Sciatic nerve (tissue), 2 donors: Measurements from ENCODE around the gene USP28. TPM values are rescaled to one million over a fixed set of nuclear protein-coding genes. Genes with fewer than 3 reads are reported as not detected.

Experiments used
- ATAC-seq: fragments of 200-7000 bp; cut with Tn5 transposase; one replicate; pipeline ENCODE4 v1.9.1; 2020; ENCODE audit warnings: mild to moderate bottlenecking, moderate library complexity
- DNase-seq: peaks from one replicate; pipeline ENCODE4 v3.0.0-alpha.2; 2020; ENCODE audit warnings: low spot score
- intact Hi-C: fragments of 100-400 bp; cut with DNase I; formaldehyde crosslinking; loops from one replicate; pipeline ENCODE4 v1.14.2; 2022
- total RNA-seq: library from RNA; stranded (reverse); fragmentation: NEBNext Ultra II Directional; extraction: Animal tissue kit (Norgen Biotek cat#: 25700); gene quantifications from one replicate; pipeline ENCODE4 v1.2.1, GENCODE V29; 2021
- donor health status: DM: no; HTN: no; CAD: no.
- donor health status: DM: no; HTN: no; CAD: no.

USP28 gene
- total RNA-seq, 1 donor from 2014 or later: 23.0 TPM

DNA sequence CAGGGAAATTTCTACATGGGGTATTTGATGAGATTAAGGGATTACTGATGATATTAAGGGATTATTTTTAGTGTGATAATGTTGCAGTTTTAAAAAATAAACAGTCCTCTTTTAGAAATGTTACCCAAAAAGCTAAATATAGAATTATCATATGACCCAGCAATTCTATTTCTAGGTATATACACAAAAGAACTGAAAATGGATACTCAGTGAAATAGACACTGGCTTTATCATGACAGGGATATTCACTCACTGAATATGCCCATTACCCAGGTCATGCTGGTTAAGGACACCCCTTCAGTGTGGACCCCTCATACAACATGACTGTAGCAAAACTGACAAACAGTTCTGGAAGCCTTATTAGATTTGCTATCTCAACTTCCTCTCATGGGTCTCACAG, 27.8 kb downstream of the USP28 start:
- DNase-seq (no peak), ATAC-seq (no peak)
- intact Hi-C loops: no loop called here

DNA sequence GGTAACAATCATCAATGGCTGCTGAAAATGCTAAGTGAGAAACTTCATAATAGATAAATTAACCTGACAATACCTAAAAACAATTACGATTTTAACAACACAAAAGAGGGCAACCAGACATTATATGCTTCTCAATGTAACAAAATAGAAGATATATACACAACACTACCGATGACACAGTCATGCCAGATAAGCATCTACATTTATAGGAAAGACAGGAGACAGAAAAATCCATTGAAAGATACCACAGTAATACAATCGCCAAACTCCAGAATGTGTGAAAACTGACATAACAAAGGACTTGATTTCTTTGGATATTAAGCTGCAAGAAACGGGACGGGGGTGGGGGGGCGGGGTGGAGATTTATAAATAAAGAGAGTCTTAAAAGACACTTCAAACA, 28.3 kb downstream of the USP28 start:
- DNase-seq (no peak), ATAC-seq (no peak)
- intact Hi-C loops: no loop called here

GRCh38 chr11:113841691-113842090, 33.7 kb downstream of the USP28 start:
- DNase-seq (no peak), ATAC-seq (no peak)
- intact Hi-C loops: no loop called here

GRCh38 chr11:113840932-113841664, 34.3 kb downstream of the USP28 start:
- ATAC-seq (no peak), DNase-seq (no peak)
- intact Hi-C loops: no loop called here

GRCh38 chr11:113839842-113840241, 35.5 kb downstream of the USP28 start:
- DNase-seq: no peak
- intact Hi-C loops: no loop called here
- no peak for ATAC-seq

GRCh38 chr11:113838005-113838404, 37.4 kb downstream of the USP28 start:
- no peak for DNase-seq
- intact Hi-C loops: no loop called here

DNA sequence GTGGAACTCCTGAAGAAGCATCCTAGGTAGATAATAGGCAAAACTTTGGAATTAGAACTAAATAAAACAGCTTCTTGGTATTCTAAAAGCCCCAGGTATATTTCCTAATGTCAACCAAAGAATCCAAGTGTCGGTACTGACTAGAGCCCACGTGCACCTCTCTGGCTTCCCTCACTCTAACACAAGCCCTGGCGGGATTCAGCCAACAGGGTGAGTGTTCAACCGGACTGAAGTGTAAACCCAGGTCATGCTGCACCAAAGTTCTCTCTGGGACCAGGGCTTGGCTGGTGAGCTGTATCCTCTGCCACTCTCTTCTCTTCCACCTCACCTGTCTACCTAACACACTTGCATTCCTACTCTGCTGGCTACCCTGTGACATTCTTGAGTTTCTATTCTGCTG, 40.1 kb downstream of the USP28 start:
- intact Hi-C loops: no loop called here
- no peak for ATAC-seq

More at GRCh38 chr11:113838005-113838404, 37.4 kb downstream of the USP28 start:
- ATAC-seq: no peak

GRCh38 chr11:113833151-113833550, 42.2 kb downstream of the USP28 start:
- ATAC-seq: no peak
- no peak for DNase-seq
- intact Hi-C loops: loop anchor here (5.0 kb wide), 1 partner anchor 1449 kb away; no protein-coding TSS in a partner anchor

More for the DNA sequence above, 40.1 kb downstream of the USP28 start:
- DNase-seq: no peak

- DNase-seq: no peak
- ATAC-seq: no peak
- intact Hi-C loops: loop anchor here (5.0 kb wide), 1 partner anchor 1451 kb away; no protein-coding TSS in a partner anchor
These were observed 44.1 kb downstream of the USP28 start for GRCh38 chr11:113831314-113831713.

GRCh38 chr11:113829751-113830150, 45.6 kb downstream of the USP28 start:
- DNase-seq (no peak), ATAC-seq (no peak)
- intact Hi-C loops: loop anchor here (5.0 kb wide), 1 partner anchor 1453 kb away; no protein-coding TSS in a partner anchor

DNA sequence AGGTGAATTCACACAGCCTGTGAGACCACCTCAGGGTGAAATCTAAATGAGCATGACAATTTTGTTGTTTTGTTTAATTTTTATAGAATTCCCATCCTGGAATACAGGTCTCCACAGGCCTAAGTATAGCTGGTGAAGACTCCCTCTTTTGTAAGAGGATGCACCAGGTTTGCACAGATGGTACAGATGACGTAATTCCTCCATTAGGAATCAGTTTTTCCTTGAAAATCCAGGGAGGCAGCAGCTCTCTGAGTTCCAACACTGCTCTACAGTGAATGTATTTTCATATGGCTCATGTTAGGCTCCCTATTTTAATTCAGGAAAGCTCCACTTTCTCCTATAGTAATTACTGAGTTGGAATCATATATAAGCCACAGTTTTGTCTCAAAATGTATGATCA, 47.2 kb downstream of the USP28 start:
- intact Hi-C loops: no loop called here
- no peak for DNase-seq
- ATAC-seq: no peak

DNA sequence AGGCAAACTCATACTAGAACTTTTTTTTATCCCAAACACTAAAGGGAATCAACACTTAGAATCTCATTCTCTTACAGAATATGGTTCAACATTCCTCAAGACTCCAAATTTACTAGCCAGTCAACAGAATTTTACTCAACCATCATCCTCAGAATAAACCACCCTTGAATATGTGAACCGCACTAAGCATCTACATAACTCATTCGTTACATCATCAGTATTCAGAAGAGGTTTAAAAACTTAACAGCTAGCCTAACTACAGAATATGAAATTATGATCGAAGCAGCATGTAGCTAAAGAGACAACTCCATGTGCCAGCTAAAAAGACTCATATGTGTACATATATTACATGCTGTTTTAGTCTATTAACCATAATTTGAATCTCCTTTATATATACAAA, 47.9 kb downstream of the USP28 start:
- DNase-seq (no peak), ATAC-seq (no peak)

DNA sequence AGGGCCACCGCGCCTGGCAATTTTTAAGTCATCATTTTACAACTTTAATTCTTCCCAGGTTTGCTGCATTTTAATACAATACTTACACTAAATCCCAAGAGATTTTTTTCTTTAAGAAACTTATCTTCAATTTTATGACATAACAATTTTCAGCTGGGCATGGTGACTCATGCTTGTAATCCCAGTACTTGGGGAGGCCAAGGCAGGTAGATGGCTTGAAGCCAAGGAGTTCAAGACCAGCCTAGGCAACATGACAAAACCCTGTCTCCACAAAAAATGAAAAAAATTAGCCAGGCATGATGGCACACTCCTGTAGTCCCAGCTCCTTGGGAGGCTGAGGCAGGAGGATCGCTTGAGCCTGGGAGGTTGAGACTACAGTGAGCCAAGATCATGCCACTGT, 56.9 kb downstream of the USP28 start:
- intact Hi-C loops: no loop called here
- DNase-seq (no peak), ATAC-seq (no peak)

More for the DNA sequence above, 47.9 kb downstream of the USP28 start:
- intact Hi-C loops: no loop called here

DNA sequence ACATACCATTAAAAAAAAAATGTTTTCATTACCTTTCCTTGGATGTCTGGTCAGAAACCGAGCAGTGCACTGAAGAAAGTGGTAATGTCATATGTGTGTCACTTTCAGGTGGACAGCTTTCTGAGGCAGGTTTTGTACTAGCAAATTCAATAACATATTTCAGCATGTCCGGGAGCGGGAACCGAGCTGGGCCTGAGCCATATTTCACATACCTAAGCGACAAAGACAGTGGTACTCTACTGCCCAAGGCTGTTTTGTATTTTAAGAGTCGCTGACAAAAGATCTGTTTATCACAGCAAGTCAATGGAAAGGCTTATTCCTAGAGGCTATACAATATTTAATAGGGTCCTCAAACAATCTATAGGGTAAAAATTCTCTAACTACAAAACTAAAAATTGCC, 57.7 kb downstream of the USP28 start:
- intact Hi-C loops: no loop called here
- ATAC-seq: no peak
- no peak for DNase-seq

DNA sequence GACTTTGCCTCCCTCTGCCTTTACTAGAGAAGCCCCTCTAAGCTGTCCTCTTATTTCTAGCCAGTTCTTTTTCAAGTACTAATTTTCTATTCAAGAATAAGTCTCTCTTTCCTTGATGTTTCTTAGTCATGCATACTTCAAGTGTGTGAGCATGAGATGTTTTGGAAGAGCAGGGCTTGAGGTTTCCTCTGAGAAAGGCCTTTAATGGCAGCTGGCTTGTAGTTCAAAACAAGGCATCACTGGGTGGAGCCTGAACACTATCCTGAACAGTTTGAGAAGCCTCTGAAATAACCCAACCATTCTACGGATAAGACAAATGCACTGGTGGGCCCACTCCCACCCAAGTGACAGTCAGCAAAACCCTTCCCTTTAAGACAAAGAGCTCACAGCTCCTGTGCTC, 58.2 kb downstream of the USP28 start:
- DNase-seq (no peak), ATAC-seq (no peak)
- intact Hi-C loops: no loop called here

DNA sequence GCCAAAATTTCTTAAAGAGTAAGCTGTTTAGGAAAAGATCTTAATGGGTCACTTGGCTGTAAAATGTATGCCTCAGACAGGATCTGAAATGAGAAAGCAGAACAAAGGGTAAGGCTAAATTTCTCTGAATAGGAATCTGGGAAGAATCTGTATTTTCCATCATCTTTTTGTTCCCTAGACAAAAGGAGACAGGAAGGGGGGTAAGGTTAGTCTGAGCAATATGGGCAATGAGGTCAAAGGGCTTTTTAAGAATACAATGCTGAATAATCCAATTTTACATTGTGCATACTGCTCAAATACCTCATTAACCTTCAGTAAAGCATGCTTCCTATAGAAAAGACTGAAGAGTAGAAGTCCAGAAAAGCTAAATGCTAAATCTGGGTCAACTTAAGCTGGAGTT, 61.2 kb downstream of the USP28 start:
- ATAC-seq (no peak), DNase-seq (no peak)
- intact Hi-C loops: no loop called here

GRCh38 chr11:113808931-113809330, 66.4 kb downstream of the USP28 start:
- ATAC-seq (no peak), DNase-seq (no peak)
- intact Hi-C loops: no loop called here

DNA sequence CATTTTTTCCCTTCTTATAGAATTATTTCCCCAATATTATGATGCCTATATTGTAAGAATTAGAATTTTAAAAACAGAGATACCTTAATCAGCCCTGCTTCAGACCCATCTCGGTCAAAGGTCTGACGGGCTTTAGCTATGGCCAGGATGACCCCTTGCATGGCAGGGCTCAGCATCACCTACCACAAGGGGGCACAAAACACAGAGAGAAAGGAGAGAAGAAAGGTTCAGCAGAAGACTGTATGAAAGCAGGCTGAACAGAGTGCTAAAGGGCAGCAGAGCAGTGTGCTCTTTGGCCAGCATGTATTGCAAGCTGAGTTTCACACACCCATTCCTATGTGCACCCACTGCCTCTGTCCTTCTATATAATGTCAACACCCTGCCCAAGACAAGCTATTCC, 69.0 kb downstream of the USP28 start:
- ATAC-seq (no peak), DNase-seq (no peak)
- intact Hi-C loops: no loop called here

DNA sequence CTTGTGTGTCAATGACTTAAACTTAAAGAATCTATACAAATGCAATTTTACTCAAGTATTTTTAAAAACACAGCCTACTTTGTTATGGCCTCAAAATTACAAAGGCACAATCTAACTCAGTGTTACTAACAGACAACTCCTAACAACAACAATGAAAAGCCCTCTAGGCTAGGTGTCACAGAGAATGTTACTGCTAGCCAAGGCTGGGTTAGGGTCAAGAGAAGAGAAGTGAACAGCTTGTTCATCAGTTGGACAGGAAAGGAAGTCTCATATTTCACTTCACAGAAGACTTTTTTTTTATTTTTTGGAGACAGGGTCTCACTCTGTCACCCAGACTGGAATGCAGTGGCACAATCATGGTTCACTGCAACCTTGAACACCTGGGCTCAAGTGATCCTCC, 69.7 kb downstream of the USP28 start:
- no peak for ATAC-seq
- no peak for DNase-seq
- intact Hi-C loops: no loop called here

- intact Hi-C loops: no loop called here
- DNase-seq (no peak), ATAC-seq (no peak)
These were observed 72.8 kb downstream of the USP28 start for GRCh38 chr11:113802621-113803020.

DNA sequence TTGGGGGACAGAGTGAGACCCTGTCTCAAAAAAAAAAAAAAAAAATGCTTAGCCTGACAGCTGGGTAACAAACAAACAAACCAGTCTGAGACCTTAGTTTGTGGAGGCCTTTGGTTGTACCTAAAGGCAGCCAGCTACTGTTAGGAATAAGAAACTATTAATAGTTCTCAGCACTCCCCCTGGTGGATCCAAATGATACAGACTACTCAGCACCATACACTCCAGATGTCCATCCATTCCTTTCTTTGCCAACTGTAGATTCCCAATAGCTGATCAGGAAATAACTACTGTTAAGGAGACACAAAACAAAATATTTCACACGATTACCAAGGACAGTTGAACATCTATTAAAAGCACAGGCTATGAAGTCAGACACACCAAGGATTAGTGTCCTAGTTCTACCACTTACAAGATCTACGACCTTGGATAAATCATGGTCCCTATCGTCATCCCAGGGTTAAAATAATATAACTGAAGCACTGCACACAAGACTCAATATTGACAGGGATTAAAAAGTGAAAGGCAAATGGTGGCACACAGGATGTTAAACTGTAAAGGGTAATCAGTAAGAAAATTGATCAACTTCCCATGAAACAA, 78.6 kb downstream of the USP28 start:
- no peak for DNase-seq
- peak; percentile 75 for ATAC-seq
- intact Hi-C loops: no loop called here
